Progenitor cell of endocrine pancreas (in vitro differentiated cells): ENCODE measurements around the gene IL25. TPM values are rescaled to one million over a fixed set of nuclear protein-coding genes. Genes with fewer than 3 reads are reported as not detected.

Experiments used
- DNase-seq: peaks from one replicate; pipeline ENCODE4 v3.0.0; 2021; ENCODE audit warnings: low spot score; ENCODE audit not compliant: unreplicated experiment
- H3K27ac Mint-ChIP-seq: 2 replicates; pipeline ENCODE4 v1.8.0; 2021; ENCODE audit warnings: mild to moderate bottlenecking, moderate library complexity, mixed read lengths
- H3K27me3 Mint-ChIP-seq: 2 replicates; pipeline ENCODE4 v1.8.0; 2021; ENCODE audit warnings: mixed read lengths
- H3K36me3 Mint-ChIP-seq: 2 replicates; pipeline ENCODE4 v1.8.0; 2022; ENCODE audit warnings: mixed read lengths; ENCODE audit not compliant: insufficient read depth
- H3K4me1 Mint-ChIP-seq: 2 replicates; pipeline ENCODE4 v1.8.0; 2021; ENCODE audit warnings: low read depth, mixed read lengths
- H3K4me3 Mint-ChIP-seq: 2 replicates; pipeline ENCODE4 v1.8.0; 2021; ENCODE audit warnings: low read depth, mild to moderate bottlenecking, moderate library complexity, mixed read lengths
- H3K9me3 Mint-ChIP-seq: 2 replicates; pipeline ENCODE4 v1.8.0; 2021; ENCODE audit warnings: low read depth, mixed read lengths
- total RNA-seq: library from RNA; stranded (reverse); gene quantifications from 2 replicates; pipeline ENCODE4 v1.2.1, GENCODE V29; 2021
- TF ChIP-seq, protein P1 (sequence below): fragments of 200-600 bp; sonication (generic); IDR thresholded peaks from one replicate; pipeline ENCODE4 v1.5.0; 2021; ENCODE audit warnings: antibody characterized with exemption, mild to moderate bottlenecking; ENCODE audit not compliant: unreplicated experiment

Gene IL25
- total RNA-seq, 1 donor from 2014 or later: not detected

DNA sequence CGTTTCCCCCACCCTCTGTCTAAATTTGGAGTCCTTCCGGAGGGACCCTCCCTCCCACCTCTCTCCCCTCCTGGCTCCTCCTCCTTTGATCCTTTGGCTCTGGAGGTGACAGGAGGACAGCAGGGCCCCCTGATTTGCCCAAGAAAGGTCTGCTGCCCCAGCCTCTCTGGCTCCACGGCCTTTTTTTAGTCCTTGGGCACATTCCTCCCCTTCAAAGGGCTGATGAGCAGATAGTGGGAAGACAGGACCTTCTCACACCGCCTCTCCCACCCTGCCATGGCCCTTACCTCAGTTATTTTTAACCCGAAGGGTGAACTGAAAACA is 35.7 kb downstream of the IL25 start:
- peaks cover 4% of the 10 kb centered on the region for H3K4me1 Mint-ChIP-seq
- TF ChIP-seq, protein P1, sequence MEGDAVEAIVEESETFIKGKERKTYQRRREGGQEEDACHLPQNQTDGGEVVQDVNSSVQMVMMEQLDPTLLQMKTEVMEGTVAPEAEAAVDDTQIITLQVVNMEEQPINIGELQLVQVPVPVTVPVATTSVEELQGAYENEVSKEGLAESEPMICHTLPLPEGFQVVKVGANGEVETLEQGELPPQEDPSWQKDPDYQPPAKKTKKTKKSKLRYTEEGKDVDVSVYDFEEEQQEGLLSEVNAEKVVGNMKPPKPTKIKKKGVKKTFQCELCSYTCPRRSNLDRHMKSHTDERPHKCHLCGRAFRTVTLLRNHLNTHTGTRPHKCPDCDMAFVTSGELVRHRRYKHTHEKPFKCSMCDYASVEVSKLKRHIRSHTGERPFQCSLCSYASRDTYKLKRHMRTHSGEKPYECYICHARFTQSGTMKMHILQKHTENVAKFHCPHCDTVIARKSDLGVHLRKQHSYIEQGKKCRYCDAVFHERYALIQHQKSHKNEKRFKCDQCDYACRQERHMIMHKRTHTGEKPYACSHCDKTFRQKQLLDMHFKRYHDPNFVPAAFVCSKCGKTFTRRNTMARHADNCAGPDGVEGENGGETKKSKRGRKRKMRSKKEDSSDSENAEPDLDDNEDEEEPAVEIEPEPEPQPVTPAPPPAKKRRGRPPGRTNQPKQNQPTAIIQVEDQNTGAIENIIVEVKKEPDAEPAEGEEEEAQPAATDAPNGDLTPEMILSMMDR: no peak
- peaks cover 48% of the 10 kb centered on the region for H3K27me3 Mint-ChIP-seq
- no peaks in the 10 kb centered on the region for H3K36me3 Mint-ChIP-seq
- no peak for DNase-seq
- H3K9me3 Mint-ChIP-seq: no peaks in the 10 kb centered on the region
- H3K27ac Mint-ChIP-seq: no peak overlapping the region
- H3K4me3 Mint-ChIP-seq: no peak overlapping the region

DNA sequence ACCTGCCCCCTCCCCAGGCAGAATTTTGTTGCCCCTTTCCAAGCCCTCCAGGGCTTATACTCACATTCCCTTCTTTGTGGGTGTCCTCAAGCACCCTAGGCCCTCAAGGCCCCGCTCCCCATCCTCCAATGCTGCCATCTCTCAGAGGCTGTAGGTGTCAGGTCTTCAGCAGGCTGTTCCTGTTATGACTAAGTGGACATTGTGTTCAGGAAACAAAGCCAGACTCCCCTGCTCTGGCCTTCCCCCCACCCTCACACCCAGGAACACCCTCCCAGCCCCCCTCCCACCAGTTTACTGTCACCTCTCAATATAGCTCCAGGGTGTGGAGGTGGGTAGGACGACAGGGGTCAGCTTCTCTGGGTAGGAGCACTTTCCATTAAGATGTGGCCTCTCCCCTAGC is 36.9 kb downstream of the IL25 start:
- TF ChIP-seq, protein P1: no peak
- peaks cover 4% of the 10 kb centered on the region for H3K4me1 Mint-ChIP-seq
- no peaks in the 10 kb centered on the region for H3K9me3 Mint-ChIP-seq
- H3K4me3 Mint-ChIP-seq: no peak overlapping the region
- no peak for DNase-seq
- H3K27ac Mint-ChIP-seq: no peak overlapping the region
- H3K36me3 Mint-ChIP-seq: no peaks in the 10 kb centered on the region
- peaks cover 39% of the 10 kb centered on the region for H3K27me3 Mint-ChIP-seq

DNA sequence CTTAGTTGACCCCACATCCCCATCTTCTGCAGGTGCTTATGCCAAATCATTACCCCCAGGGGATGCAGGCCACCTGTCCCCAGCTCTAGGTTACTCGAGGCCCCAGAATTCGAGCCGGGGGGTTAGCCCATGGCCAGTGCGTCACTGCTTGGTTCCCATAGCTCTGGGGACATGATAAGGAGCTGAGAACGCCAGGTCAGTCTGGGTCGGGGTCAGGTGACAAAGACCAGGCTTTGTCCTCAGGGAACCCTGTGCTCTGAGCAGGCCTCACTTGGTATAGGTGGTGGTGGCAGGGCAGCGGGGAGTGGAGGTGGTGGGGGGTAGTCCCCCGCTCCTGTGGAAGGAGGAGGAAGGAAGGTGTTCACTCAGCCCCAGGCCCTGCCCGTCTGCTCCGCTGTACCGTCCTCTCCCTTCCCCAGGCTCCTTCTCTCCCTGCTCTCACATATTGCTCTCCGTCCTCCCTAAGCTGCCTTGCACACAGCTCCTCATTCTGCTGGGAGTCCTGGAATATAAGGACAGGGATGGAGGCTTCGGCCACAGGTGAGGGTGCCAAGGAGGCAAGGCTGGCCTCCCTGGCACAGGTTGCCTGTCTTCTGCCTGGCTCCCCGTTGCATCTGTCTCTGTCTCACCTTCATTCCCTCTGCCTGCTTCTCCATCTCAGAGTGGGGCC is 37.5 kb downstream of the IL25 start:
- H3K4me1 Mint-ChIP-seq: peaks cover 4% of the 10 kb centered on the region
- no peaks in the 10 kb centered on the region for H3K9me3 Mint-ChIP-seq
- TF ChIP-seq, protein P1: no peak
- H3K27me3 Mint-ChIP-seq: peaks cover 36% of the 10 kb centered on the region
- no peak overlapping the region for H3K27ac Mint-ChIP-seq
- DNase-seq: no peak
- no peak overlapping the region for H3K4me3 Mint-ChIP-seq
- H3K36me3 Mint-ChIP-seq: no peaks in the 10 kb centered on the region

DNA sequence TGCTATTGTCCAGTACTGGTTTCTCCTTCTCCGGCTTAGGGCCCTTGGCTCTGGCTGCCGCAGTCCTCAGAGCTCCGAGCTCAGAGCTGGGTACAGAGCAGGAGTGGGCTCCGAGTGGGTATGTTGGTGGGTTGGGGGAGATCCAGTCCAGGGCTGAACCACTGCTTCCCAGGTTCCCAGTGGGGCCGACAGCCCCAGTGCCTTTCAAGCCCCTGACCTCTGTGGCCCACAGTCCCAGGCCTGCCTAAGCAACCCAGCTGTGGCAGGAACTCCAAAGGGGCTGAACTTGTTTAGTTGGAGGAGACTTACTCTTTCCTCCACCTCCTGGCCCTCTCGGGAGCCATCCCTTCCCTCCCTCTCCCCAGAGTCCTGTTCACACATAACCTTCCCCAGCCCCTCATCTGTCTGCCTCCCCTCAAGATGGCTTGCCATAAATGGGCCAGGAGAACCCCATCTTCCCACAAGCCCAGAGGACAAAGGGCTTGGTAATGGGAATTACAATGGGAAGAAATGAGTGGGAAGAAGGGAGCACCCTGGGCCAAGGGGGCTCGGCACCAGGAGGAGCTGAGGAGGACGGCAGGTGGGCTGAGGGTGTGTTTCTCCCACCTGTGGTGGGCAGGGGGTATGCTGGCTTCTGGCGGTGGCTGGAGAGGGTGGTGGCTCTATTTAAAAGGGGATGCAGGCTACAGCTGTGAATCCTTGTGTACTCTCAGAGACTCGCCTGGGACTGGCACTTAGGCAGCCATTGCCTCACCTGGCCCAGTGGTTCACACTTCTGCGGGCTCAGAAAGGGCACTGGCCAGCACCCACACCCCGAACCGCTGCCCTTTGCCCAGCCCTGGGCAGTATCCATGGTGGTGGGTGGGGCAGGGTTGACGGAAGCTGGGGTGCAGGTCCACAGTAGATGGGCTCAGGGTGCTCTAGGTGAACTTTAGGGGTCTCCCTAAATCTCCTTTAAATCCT is 39.2 kb downstream of the IL25 start:
- H3K36me3 Mint-ChIP-seq: no peaks in the 10 kb centered on the region
- TF ChIP-seq, protein P1: no peak
- H3K9me3 Mint-ChIP-seq: no peaks in the 10 kb centered on the region
- no peak overlapping the region for H3K4me3 Mint-ChIP-seq
- H3K27ac Mint-ChIP-seq: no peak overlapping the region
- H3K4me1 Mint-ChIP-seq: peaks cover 4% of the 10 kb centered on the region
- DNase-seq: no peak
- H3K27me3 Mint-ChIP-seq: peaks cover 30% of the 10 kb centered on the region

DNA sequence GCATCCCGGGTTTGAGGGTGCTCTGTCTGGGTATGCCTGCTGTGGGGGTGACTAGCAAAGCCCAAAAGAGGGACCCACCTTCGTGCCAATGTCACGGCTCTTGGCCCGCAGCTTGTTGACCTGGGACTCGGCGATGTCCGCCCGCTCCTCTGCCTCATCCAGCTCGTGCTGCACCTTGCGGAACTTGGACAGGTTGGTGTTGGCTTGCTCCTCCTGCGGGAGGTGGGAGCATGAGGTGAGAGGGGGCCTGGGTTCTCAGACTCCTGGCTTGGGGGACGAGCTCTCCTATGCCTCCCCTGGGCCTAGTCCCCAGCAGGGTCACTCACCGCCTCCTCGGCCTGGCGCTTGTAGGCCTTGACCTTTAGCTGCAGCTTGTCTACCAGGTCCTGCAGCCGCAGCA is 41.1 kb downstream of the IL25 start:
- Mint-ChIP-seq H3K4me1 (peaks cover 4% of the 10 kb centered on the region), H3K36me3 (no peaks in the 10 kb centered on the region), H3K27me3 (peaks cover 19% of the 10 kb centered on the region), H3K27ac (no peak overlapping the region), H3K9me3 (no peaks in the 10 kb centered on the region), H3K4me3 (no peak overlapping the region)
- DNase-seq: no peak
- TF ChIP-seq, protein P1: no peak
